Activated T-helper 1 cell treated with anti-CD3 and anti-CD28 coated beads, Interleukin-12 subunit alpha, Interleukin-12 subunit beta, Interleukin-2, Interleukin-4 antibody, amounts not matched to agents 30 ng/mL and 10 ng/mL and 1 ng/mL, durations not matched to agents 14 hours and 24 hours and 36 hours (primary cell): ENCODE data around the gene TRIM25. TPM values are rescaled to one million over a fixed set of nuclear protein-coding genes. Genes with fewer than 3 reads are reported as not detected.
A peak's percentile ranks its signal among the peaks of the same experiment; 100 is the strongest.

ENCODE experiments used
- DNase-seq: peaks from one replicate; pipeline ENCODE4 v3.0.0; 2021; ENCODE audit warnings: low spot score
- H3K27ac Mint-ChIP-seq: one replicate; pipeline ENCODE4 v1.8.0; 2021; ENCODE audit warnings: mild to moderate bottlenecking, mixed read lengths
- H3K27me3 Mint-ChIP-seq: one replicate; pipeline ENCODE4 v1.8.0; 2022; ENCODE audit warnings: mild to moderate bottlenecking, moderate library complexity, mixed read lengths; ENCODE audit not compliant: insufficient read depth
- H3K36me3 Mint-ChIP-seq: one replicate; pipeline ENCODE4 v1.8.0; 2021; ENCODE audit warnings: low read depth, mixed read lengths
- H3K4me1 Mint-ChIP-seq: one replicate; pipeline ENCODE4 v1.8.0; 2021; ENCODE audit warnings: low read depth, mixed read lengths
- H3K4me3 Mint-ChIP-seq: one replicate; pipeline ENCODE4 v1.8.0; 2021; ENCODE audit warnings: mild to moderate bottlenecking, moderate library complexity, mixed read lengths
- H3K9me3 Mint-ChIP-seq: one replicate; pipeline ENCODE4 v1.8.0; 2021; ENCODE audit warnings: mixed read lengths
- intact Hi-C: fragments of 100-400 bp; cut with micrococcal nuclease; formaldehyde crosslinking; loops from one replicate; pipeline ENCODE4 v1.15.1; 2024
- total RNA-seq: library from RNA; stranded (reverse); gene quantifications from 2 replicates; pipeline ENCODE4 v1.2.3, GENCODE V29; 2022

TRIM25 gene
- total RNA-seq, 1 donor from 2014 or later: 86.9 TPM

DNA sequence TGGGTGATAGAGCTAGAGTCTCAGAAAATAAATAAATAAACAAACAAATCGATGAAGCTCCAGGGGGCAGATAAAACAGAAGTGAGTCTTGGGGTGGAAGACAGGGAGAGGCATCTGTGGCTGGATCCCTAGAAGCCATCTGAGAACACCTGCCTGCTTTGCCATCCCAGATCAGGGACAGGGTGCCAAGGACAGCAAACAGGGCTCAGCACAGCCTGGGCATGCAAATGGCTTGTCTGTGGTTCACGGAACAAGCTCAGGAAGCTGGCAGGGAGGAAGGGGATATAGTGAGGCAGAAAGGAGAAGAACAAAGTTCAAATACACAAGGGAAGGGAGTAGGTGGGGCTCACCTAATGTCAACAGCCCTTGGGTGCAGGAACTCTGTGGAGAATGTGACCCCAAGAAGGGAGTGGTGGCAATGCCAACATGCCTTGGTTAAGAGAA lies 27.5 kb downstream of the TRIM25 start:
- Mint-ChIP-seq H3K9me3 (peaks cover 13% of the 10 kb centered on the region), H3K27me3 (no peaks in the 10 kb centered on the region), H3K27ac (no peak overlapping the region), H3K36me3 (peaks cover 39% of the 10 kb centered on the region), H3K4me3 (no peak overlapping the region), H3K4me1 (peaks cover 6% of the 10 kb centered on the region)
- no peak for DNase-seq
- intact Hi-C loops: no loop called here

DNA sequence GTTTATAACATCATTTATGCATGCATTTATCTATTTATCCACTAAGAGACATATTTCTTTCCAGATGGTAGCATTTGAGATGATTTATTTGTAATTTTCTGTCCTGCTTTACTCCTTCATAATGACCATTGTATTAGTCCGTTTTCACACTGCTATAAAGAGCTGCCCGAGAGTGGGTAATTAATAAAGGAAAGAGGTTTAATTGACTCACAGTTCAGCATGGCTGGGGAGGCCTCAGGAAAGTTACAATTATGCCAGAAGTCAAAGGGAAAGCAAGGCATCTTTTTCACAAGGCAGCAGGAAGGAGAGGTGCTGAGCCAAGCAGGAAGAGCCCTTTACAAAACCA lies 28.6 kb downstream of the TRIM25 start:
- peaks cover 6% of the 10 kb centered on the region for H3K4me1 Mint-ChIP-seq
- H3K9me3 Mint-ChIP-seq: peaks cover 13% of the 10 kb centered on the region
- intact Hi-C loops: no loop called here
- peaks cover 31% of the 10 kb centered on the region for H3K36me3 Mint-ChIP-seq
- H3K4me3 Mint-ChIP-seq: no peak overlapping the region
- DNase-seq: no peak
- no peaks in the 10 kb centered on the region for H3K27me3 Mint-ChIP-seq
- no peak overlapping the region for H3K27ac Mint-ChIP-seq

DNA sequence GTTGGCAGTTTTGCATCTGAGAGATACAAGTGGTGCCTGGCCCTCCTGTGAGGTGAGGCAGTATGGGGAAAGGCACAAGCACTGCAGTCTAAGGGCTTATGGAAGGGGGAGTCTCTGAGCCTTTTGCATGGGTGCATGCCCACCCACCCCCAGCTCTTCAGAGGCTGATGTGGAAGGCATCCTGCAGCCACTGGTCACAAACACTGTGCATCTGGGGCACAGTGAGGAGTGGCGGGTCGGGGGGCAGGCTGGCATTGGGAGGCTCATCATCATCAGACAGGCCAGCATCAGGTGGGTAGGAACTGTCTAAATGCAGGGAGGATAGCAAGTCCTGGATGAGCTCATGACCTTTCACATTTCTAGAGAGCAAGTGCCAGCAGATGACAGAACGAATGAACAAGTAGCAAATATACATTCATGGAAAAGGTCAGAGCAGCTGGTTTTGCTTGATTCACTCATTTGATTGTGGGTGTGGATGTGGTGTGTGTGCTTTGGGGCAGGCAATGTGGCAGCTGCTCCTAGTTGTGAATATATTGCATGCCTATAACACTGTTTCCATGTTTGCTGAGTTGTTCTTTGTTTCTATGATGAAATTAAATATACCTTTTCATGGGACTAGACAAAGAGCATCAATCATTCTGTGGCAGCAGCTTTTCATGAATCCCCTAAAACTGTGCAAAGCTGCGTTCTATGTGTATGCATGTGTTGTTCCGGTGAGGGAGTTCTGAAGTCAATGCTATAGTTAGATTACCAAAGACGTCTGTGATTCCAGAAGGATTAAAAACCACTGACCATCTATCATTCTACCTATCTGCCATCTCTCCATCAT lies 29.2 kb downstream of the TRIM25 start:
- intact Hi-C loops: no loop called here
- Mint-ChIP-seq H3K27me3 (no peaks in the 10 kb centered on the region), H3K4me3 (no peak overlapping the region), H3K36me3 (peaks cover 29% of the 10 kb centered on the region), H3K27ac (no peak overlapping the region), H3K9me3 (peaks cover 13% of the 10 kb centered on the region), H3K4me1 (peaks cover 6% of the 10 kb centered on the region)
- no peak for DNase-seq

DNA sequence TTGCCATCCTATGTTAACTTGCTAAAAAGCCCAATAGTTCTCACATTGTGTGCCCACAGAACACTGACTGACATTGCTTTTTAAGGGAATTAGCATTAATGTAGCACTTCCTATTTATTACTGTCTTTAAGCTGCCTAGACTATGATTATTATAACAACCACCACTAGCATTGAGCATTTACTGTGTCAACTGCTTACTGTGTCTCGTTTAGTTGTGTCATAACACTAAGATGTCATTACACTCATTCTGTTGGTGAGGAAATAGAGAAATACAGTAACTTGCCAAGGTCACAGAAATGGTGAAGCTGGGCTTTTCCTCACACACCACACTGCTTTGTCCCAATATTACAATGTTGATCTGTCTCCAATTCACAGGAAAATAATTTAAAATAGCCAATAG lies 30.2 kb downstream of the TRIM25 start:
- intact Hi-C loops: no loop called here
- no peaks in the 10 kb centered on the region for H3K27me3 Mint-ChIP-seq
- H3K36me3 Mint-ChIP-seq: peaks cover 20% of the 10 kb centered on the region
- H3K9me3 Mint-ChIP-seq: peaks cover 11% of the 10 kb centered on the region
- H3K27ac Mint-ChIP-seq: no peak overlapping the region
- no peak overlapping the region for H3K4me3 Mint-ChIP-seq
- H3K4me1 Mint-ChIP-seq: peaks cover 6% of the 10 kb centered on the region
- DNase-seq: no peak

DNA sequence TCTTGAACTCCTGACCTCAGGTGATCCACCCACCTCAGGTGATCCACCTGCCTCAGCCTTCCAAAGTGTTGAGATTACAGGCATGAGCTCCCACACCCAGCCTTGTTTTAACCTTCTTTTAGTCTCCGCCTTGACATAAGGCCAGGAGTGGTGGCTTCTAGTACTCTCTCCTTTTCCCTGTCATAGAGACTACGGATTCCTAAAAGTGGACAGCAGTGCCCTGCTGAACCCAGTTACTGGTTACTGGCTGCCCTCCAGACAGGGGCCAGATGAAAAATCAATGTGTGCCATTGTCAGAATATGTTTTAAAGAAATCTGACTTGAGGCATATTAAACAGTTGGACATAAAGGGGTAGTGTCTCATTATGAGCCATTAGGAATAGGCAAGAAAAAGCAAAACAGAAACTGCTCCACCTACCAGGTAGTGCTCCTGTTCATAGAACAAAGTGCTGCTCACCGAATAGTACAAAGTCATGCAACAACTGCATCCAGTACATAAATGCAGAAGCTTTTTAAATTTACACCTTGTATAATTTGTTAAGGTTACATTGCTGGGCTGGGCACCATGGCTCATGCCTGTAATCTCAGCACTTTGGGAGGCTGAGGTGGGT lies 32.1 kb downstream of the TRIM25 start:
- Mint-ChIP-seq H3K27ac (no peak overlapping the region), H3K9me3 (no peaks in the 10 kb centered on the region), H3K4me1 (peaks cover 6% of the 10 kb centered on the region), H3K36me3 (peaks cover 4% of the 10 kb centered on the region), H3K4me3 (no peak overlapping the region), H3K27me3 (peaks cover 4% of the 10 kb centered on the region)
- DNase-seq: no peak
- intact Hi-C loops: no loop called here

DNA sequence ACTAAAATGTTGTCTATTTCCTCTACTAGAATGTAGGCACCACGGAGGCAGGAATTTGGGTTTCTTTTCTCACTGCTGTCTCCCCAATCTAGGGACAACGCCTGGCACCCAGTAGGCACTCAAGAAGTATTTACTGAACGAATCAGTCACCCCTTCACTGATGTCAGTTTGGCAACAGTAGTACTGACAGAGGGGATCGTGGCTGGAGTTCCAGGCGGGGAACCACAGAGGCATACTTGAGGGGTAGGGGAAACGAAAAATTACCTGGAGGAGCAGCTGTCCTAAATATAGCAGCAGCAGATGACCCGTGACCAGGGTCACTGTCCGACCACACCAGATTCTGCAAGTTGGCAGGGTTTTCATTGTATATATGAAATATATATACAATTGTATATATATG lies 33.3 kb downstream of the TRIM25 start:
- intact Hi-C loops: no loop called here
- Mint-ChIP-seq H3K4me1 (peaks cover 6% of the 10 kb centered on the region), H3K27me3 (peaks cover 4% of the 10 kb centered on the region), H3K9me3 (no peaks in the 10 kb centered on the region), H3K27ac (no peak overlapping the region), H3K4me3 (no peak overlapping the region), H3K36me3 (no peaks in the 10 kb centered on the region)
- no peak for DNase-seq

DNA sequence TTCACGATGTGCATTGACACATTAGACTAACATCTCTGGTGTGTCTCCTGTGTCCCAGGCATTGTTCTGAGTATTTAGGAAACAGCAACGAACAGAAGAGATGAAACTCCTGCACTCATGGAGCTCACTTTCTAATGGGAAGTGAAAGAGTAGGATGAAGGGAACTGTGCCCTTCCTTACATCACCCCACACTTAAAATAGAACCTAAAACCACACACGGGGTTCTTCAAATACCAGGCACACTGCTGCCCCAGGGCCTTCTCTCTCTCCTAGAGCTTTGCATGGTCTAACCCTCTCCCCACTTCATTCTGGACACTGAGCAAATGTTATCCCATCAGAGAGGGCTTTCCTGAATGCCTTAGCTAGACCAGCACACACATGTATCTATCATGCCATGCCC lies 33.7 kb downstream of the TRIM25 start:
- Mint-ChIP-seq H3K27ac (no peak overlapping the region), H3K4me3 (no peak overlapping the region), H3K9me3 (no peaks in the 10 kb centered on the region), H3K27me3 (peaks cover 4% of the 10 kb centered on the region), H3K4me1 (peaks cover 2% of the 10 kb centered on the region), H3K36me3 (no peaks in the 10 kb centered on the region)
- intact Hi-C loops: no loop called here
- DNase-seq: no peak

DNA sequence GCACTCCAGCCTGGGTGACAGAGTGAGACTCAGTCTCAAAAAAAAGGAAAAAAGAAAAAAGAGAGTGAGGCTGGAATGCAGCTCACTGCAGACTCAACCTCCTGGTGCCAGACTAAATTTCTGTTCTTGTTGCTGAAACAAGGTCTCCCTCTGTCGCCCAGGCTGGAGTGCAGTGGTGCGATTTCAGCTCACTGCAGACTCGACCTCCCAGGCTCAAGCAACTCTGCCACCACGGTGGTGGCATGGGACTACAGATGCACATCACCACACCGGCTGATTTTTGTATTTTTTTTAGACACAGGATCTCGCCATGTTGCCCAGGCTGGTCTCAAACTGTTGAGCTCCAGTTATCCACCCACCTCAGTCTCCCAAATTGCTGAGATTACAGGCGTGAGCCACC lies 34.6 kb downstream of the TRIM25 start:
- H3K9me3 Mint-ChIP-seq: no peaks in the 10 kb centered on the region
- intact Hi-C loops: no loop called here
- H3K27me3 Mint-ChIP-seq: peaks cover 9% of the 10 kb centered on the region
- H3K36me3 Mint-ChIP-seq: no peaks in the 10 kb centered on the region
- DNase-seq: no peak
- no peaks in the 10 kb centered on the region for H3K4me1 Mint-ChIP-seq
- no peak overlapping the region for H3K27ac Mint-ChIP-seq
- H3K4me3 Mint-ChIP-seq: no peak overlapping the region

DNA sequence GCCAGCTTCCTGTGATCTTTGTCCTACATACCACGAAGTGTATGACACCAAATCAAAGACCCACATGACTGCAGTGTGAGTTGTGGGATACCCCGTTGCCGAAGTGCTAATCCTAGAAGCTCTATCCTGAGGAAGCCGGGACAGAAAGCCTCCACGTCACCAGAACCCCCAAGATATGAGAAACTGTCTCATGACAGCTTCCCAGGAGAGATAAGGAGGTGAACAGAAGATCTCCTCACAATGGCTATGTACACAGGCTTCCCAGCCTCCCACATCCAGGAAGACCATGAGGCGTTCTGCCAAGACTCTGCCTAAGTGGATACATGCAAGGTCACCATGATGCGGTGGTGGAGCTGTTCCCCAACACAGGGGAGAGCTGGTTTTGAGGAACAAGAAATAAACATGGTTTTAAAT lies 37.1 kb downstream of the TRIM25 start:
- H3K36me3 Mint-ChIP-seq: peaks cover 1% of the 10 kb centered on the region
- peaks cover 11% of the 10 kb centered on the region for H3K27me3 Mint-ChIP-seq
- intact Hi-C loops: no loop called here
- no peak for DNase-seq
- no peak overlapping the region for H3K27ac Mint-ChIP-seq
- H3K4me3 Mint-ChIP-seq: no peak overlapping the region
- no peaks in the 10 kb centered on the region for H3K9me3 Mint-ChIP-seq
- no peaks in the 10 kb centered on the region for H3K4me1 Mint-ChIP-seq

DNA sequence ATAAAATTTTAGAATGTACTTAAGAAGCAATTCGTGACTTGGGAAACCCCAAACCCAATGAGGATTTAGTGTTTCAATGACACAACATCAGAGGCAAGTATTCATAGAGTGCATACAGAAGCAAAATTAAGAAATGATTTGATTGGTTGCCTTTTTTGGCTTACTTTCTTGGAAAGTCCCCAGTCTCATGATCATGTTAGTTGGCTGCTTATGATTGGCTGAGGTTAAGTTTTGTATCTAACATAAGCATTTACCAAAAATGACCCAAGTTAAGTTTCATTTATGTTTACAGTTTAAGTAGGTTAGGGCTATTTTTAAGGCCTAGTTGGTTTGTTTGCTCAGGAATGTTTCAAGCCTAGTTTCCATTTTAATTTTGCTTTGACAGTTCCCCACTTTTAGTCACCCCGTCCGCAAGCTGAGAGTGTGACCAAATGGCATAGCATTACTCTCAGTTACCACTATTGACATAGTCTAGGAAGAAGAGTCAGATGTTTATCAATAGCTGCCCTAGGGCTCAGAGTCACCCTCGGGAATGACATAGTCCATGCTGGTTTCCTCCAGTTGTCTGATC lies 43.7 kb downstream of the TRIM25 start:
- DNase-seq: no peak
- intact Hi-C loops: no loop called here

DNA sequence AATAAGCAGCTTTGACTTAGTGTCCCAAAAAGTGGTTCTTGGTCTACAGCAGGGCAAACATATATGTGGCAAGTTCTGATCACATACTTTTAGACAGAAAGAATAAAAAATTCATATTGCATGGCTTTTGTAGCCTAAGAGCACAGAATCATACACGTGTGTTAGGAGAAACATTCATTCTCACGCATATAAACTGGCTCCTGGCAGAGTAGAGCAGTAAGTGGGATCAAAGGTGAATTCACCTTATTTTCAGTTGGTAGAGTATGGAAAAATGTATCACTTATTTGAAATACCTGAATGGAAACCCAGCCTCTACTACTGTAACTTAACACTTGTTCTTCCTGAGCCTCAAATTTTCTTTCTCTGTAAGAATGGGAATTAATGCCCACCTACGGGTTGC lies 45.1 kb downstream of the TRIM25 start:
- Mint-ChIP-seq H3K36me3 (peaks cover 14% of the 10 kb centered on the region), H3K27ac (no peak overlapping the region), H3K4me3 (no peak overlapping the region), H3K4me1 (peaks cover 11% of the 10 kb centered on the region), H3K27me3 (no peaks in the 10 kb centered on the region), H3K9me3 (no peaks in the 10 kb centered on the region)
- DNase-seq: no peak
- intact Hi-C loops: no loop called here

More for the DNA sequence above, 43.7 kb downstream of the TRIM25 start:
- Mint-ChIP-seq H3K4me3 (no peak overlapping the region), H3K27me3 (peaks cover 6% of the 10 kb centered on the region), H3K9me3 (no peaks in the 10 kb centered on the region), H3K4me1 (peaks cover 11% of the 10 kb centered on the region), H3K27ac (peak overlapping the region; percentile 52), H3K36me3 (peaks cover 12% of the 10 kb centered on the region)

DNA sequence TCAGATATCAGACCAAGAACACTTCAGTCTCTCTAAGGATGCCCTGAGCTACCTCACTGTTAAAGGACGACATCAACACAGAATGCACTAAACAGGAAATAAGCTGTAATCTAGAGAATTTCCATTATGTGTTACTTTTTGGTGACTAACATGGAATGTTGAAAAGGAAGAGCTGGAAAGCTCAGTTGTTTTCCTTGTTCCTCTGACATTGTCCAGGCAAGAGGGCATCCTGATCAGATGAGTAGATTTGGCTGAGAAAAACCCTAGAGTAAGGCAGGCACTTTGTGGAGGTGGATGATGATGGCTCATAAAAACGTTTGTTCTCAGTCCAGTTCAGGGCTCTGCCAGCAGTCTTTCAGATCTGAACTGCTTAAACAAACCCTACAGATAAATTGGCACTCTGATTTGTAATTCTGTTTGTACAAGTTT lies 45.9 kb downstream of the TRIM25 start:
- Mint-ChIP-seq H3K4me3 (no peak overlapping the region), H3K36me3 (peaks cover 19% of the 10 kb centered on the region), H3K27ac (peak overlapping the region; percentile 34), H3K4me1 (peaks cover 11% of the 10 kb centered on the region), H3K27me3 (no peaks in the 10 kb centered on the region), H3K9me3 (no peaks in the 10 kb centered on the region)
- intact Hi-C loops: no loop called here
- DNase-seq: no peak

DNA sequence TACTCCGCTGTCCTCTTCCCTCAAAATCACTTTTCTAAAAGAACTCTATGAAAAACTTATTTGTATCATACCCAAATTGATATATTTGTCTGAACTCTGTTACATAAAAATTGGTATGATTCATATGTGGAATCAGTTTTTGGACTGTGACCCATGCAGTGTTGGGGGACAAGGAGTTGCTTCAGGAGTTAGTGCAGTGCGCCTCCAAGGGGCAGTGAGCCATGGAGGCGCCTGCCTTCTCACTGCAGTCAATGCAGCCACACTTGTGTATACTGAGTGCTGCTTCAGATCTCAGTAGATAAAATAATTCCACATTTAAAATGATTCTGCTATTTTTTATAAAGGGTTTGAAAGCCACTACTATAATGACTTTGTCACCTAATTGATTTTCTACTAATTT lies 47.4 kb downstream of the TRIM25 start:
- intact Hi-C loops: no loop called here
- Mint-ChIP-seq H3K4me1 (peaks cover 11% of the 10 kb centered on the region), H3K4me3 (no peak overlapping the region), H3K27me3 (no peaks in the 10 kb centered on the region), H3K36me3 (peaks cover 26% of the 10 kb centered on the region), H3K9me3 (no peaks in the 10 kb centered on the region), H3K27ac (no peak overlapping the region)
- no peak for DNase-seq
